Stimulated activated CD4-positive, alpha-beta T cell treated with anti-CD3 and anti-CD28 coated beads, Interleukin-2, amount 100 ng/mL, for 24 hours (primary cell): ENCODE results near the gene ANK2.
"Not testable (repeated sequence)": the region's sequence is repeated elsewhere in the genome, so short reads cannot be mapped to it uniquely, and the experiment has no call there.

Experiments
- DNase-seq, 2 donors: peaks; one replicate each; pipeline ENCODE4 v3.0.0-alpha.2; 2020

The ANK2 gene

DNA sequence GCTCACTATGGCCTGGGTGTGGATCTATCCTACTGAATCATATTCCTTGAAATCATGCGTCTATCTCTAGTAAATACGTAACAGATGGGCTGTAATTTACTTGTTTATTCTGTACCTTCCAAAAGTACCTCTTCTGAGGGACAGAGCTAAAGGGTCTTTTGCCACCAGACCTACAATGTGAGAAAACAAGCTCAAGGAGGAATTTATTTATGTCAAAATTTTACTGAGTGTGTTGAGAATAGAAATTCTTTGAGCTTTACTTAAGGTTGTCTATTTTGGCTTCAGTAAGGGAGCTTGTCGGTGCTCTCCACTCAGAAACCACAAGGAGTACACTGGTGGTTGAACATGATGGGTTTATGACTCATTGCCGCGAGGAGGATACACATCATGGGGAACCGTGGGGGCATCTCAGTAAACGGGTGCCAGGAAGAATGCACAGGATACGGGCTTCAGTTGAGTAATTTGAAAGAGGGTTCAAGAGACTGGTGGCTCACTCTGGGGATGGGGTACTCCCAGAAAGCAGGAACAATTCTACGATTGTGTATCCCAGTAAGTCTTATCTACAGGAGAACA lies 3.0 kb downstream of the ANK2 start:
- DNase-seq = no peak

- no peak for DNase-seq
Observed at GRCh38 chr4:113053883-113054282, 4.4 kb downstream of the ANK2 start.

DNA sequence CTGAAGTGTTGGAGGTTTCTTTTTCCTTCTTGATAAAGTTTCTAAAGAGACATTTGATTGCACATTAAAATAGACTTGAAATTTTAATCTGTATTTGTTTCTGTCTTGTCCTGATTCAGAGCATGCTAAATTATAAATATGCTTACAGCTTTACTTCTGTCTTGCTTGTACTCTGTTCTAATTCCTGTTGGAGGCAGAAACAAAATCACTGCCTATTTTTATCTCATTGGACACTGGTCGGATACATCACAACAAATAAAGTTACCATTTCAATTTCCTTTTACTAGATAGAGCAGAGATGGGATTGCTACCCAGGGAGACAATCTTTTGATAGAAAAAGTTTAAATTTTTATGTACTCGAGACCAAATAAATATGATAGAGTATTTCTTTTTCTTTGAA lies 6.9 kb downstream of the ANK2 start:
- no peak for DNase-seq

- no peak for DNase-seq
Observed at GRCh38 chr4:113057891-113058290, 8.4 kb downstream of the ANK2 start.

- DNase-seq = no peak
Observed at GRCh38 chr4:113059449-113060182, 10.2 kb downstream of the ANK2 start.

DNA sequence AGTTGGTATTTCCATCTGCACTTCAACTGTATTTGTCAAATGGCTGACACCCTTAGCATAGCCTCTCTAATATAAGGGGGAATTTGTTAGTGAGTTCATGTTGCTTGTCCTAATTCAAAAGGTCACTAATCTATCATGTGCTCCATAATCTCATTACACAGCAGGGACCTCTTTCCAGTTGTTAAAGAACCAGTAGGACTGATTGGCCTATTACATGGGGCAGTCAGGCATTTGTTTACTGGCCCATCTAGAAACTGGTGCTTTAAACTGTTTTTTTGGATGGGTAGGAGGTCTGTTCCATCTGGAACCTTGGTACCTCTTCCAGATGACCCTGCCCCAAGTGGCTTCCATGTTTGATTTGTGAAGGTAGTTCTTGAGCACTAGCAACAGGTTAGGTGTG lies 11.4 kb downstream of the ANK2 start:
- DNase-seq = no peak

GRCh38 chr4:113064244-113064643 lies 14.8 kb downstream of the ANK2 start:
- no peak for DNase-seq

DNA sequence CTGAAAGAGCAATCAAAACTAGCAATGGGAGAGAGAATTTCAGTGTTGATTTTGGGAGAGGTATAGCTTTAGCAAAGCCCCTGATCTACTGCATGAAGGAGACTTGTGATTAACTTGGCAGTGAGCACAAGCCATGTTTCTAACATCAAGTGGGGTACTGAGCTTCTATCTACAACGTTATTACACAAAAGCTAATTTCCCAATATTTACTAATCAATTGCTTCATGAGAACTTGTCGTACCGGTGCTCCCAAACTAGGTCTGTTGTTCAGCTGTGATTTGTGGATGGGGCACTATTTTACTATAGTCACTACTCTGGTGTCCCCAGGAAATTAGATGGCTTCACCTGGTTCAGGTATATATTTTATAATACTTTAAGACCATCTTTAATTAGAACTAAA lies 16.2 kb downstream of the ANK2 start:
- DNase-seq = no peak

DNA sequence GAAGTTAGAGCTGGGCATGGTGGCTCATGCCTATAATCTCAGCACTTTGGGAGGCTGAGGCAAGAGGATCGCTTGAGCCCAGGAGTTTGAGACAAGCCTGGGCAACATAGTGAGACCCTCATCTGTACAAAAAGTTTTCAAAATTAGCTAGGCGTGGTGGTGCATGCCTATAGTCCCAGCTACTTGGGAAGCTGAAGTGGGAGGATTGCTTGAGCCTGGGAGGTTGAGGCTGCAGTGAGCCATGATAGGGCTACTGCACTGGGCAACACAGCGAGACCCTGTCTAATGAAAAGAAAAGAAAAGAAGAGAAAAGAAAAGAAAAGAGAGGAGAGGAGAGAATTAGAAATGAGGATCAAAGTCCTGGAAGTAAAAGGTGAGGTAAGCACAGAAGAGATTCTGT lies 19.3 kb downstream of the ANK2 start:
- not testable (repeated sequence) for DNase-seq

GRCh38 chr4:113069212-113069892 lies 19.9 kb downstream of the ANK2 start:
- DNase-seq = no peak

DNA sequence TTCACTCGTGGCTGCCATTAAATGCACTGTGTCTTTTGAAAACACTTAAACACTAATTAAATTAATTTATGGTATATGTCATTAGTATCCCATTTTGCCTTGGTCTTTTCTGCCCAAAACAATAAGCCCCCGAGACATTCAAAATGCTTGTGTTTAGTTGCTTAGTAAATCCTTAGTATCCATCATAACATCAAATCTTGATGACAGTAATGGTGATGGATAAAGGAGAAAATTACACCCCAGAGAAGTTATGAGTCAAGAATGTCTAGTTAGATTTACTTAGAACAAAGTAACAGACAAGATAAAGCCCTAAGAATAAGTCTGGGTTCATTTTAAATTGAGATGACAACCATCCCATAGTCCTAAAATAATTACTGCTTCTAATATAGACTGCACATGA lies 21.3 kb downstream of the ANK2 start:
- no peak for DNase-seq

- no peak for DNase-seq
Observed at GRCh38 chr4:113071274-113071673, 21.8 kb downstream of the ANK2 start.

DNA sequence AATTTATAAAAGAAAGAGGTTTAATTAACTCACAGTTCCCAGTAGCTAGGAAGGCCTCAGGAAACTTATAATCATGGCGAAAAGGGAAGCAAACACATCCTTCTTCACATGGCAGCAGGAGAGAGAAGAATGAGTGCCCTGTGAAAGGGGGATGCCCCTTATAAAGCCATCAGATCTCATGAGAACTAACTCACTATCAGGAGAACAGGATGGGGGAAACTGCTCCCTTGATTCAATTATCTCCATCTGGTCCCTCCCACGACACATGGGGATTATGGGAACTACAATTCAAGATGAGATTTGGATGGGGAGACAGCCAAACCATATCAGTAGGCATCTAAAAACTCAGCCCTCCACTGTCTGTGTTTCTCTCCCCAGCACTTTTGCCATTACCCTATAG lies 22.4 kb downstream of the ANK2 start:
- DNase-seq = no peak

GRCh38 chr4:113073451-113074005 lies 24.1 kb downstream of the ANK2 start:
- DNase-seq = no peak

- DNase-seq = no peak
Observed at GRCh38 chr4:113077575-113077974, 28.1 kb downstream of the ANK2 start.

- no peak for DNase-seq
Observed at GRCh38 chr4:113078066-113078465, 28.6 kb downstream of the ANK2 start.

GRCh38 chr4:113080050-113080449 lies 30.6 kb downstream of the ANK2 start:
- DNase-seq = no peak

DNA sequence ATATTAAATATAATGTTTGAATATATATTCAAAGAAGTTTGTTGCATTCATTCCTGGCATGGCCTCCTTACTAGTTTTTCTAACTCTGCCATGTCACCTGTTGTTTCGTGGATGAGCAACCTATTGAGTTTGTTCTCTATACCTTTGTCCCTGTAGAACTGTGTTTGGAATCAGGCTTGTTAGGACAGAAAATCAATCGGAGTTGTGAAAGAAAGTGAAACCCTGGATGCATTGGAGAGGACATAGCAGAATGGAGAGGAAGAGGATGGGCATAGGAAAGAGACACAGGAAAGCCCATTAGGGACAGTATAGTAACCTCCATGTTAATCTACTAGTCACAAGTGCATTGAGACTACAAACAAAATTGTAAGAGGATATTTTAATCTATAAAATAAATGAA lies 31.2 kb downstream of the ANK2 start:
- DNase-seq = no peak

DNA sequence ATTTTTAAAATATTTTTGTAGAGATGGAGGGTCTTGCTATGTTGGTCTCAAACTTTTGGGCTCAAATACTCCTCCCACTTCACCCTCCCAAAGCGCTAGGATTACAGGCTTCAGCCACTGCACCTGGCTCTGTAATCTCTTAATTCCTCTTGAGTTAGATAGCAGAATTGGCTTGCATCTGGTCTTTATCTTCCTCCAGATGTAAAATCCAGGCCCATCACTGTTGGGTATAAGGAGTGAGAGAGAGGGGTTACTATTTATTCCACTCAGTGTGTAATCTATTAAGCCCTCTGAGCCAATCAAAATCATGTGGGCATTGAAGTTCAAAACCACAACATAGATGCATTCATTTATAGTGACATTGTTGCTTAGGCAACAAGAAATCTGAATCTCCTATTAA lies 33.9 kb downstream of the ANK2 start:
- no peak for DNase-seq

- DNase-seq = no peak
Observed at GRCh38 chr4:113086172-113086695, 36.8 kb downstream of the ANK2 start.

DNA sequence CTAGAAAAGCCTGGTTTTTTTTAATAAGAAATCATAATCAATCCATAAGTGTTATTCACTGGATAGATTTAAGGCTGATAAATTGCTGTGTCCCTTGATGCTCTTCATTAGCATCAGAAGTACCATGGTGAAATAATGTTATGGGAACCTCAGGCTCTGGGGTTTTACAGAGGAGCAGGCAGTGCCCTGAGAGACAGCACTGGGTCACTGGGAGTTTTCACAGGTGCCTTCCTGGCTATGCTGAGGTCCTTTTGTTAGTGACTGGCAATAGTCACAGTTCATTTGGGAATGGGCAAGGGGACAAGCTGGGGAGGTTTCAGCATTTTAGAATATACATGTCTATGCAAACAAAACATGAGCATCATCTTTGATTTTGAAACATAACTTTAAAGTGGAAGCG lies 38.6 kb downstream of the ANK2 start:
- no peak for DNase-seq

- no peak for DNase-seq
Observed at GRCh38 chr4:113090954-113091353, 41.5 kb downstream of the ANK2 start.

- DNase-seq = no peak
Observed at GRCh38 chr4:113094331-113094730, 44.9 kb downstream of the ANK2 start.

DNA sequence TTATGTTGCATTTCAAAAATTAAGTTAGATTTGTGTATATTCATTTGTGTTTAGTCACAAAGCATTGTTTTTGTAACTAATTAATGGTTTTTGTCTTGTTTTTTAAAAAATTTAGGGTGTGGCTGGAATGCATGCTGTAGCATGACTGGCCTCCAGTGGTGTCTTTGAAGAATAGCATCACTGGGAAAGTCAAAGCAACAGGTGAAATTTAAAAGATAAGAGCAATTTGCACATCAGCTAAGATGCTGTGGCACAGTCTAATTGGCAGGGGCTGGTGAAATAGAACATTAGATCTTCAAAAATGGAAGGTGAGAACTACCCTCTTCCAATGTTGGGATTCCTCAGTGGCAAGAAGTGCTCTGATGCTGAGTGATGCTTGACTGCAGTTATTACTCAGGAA lies 45.3 kb downstream of the ANK2 start:
- DNase-seq = no peak
